ENCODE measurements around the gene WDR55.
"Not testable (repeated sequence)": the region's sequence is repeated elsewhere in the genome, so short reads cannot be mapped to it uniquely, and the experiment has no call there.

The WDR55 gene

DNA sequence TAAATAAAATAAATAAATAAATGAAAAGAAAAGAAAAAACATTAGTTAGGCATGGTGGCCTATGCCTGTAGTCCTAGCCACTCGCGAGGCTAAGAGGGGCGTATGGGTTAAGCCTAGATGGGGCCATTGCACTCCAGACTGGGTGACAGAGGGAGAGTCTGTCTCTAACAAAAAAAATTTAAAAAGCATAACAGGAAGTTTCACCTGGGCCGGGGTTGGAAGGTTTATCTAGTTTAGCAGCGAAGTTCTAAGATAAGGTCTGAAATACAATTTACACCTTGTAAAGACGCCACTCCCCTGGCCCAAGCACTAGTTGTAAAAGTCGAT lies 53.5 kb downstream of the WDR55 start:
- no peak for DNase-seq (ENCODE audit: low read depth)
- TF ChIP-seq, protein P1, sequence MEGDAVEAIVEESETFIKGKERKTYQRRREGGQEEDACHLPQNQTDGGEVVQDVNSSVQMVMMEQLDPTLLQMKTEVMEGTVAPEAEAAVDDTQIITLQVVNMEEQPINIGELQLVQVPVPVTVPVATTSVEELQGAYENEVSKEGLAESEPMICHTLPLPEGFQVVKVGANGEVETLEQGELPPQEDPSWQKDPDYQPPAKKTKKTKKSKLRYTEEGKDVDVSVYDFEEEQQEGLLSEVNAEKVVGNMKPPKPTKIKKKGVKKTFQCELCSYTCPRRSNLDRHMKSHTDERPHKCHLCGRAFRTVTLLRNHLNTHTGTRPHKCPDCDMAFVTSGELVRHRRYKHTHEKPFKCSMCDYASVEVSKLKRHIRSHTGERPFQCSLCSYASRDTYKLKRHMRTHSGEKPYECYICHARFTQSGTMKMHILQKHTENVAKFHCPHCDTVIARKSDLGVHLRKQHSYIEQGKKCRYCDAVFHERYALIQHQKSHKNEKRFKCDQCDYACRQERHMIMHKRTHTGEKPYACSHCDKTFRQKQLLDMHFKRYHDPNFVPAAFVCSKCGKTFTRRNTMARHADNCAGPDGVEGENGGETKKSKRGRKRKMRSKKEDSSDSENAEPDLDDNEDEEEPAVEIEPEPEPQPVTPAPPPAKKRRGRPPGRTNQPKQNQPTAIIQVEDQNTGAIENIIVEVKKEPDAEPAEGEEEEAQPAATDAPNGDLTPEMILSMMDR (IDR thresholded peaks at IDR 0.05; ENCODE audit: control insufficient read depth, extremely low read depth, insufficient read depth) = no peak
- H3K4me3 ChIP-seq (ENCODE audit: low read depth, low read length) = peak overlapping the region; percentile 64

DNA sequence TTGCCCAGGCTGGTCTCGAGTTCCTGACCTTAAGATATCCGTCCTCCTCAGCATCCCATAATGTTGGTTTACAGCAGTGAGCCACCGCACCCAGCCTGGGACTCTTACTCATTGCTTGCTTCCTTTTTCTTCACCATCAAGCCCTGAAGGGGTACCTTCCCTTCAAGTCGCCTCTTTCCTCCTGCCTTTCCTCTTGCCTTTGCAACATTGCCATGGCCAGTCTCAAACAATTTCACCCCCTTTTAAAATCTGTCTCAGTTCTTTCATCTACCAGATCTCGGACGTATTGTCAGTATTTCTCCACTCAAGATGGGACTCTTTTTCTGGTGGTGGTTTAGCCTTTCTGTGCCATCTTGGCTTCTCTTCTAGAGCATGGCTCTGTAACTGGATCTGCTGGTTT lies 56.0 kb downstream of the WDR55 start:
- not testable (repeated sequence) for H3K4me3 ChIP-seq (ENCODE audit: low read depth, low read length); DNase-seq (ENCODE audit: low read depth)

DNA sequence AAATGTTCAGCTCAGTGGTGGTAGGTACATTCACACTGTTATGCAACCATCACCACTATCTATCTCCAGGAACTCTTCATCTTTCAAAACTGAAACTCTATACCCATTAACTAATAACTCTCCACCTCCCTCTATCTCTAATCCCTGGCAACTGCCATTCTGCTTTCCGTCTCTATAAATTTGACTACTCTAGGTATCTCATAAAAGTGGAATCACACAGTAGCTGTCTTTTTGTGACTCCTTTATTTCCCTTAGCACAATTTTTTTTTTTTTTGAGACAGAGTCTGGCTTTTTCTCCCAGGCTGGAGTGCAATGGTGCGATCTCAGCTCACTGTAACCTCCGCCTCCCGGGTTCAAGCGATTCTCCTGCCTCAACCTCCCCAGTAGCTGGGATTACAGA lies 56.7 kb downstream of the WDR55 start:
- not testable (repeated sequence) for H3K4me3 ChIP-seq (ENCODE audit: low read depth, low read length); DNase-seq (ENCODE audit: low read depth)
